ENCODE data around the gene GC.

GRCh38 chr4:71784569-71785197 is 804 bp upstream of the GC start:
- TF ChIP-seq EZH2 (IDR thresholded peaks at IDR 0.05; ENCODE audit: insufficient read depth, poor library complexity, severe bottlenecking) (no peak), EZH2phosphoT487 (IDR thresholded peaks at IDR 0.05; ENCODE audit: insufficient read depth, low read depth) (no peak)

Measured in GM23248 (cell line).